Astrocyte (in vitro differentiated cells and primary cell): ENCODE measurements around the gene KCNK6. TPM values are rescaled to one million over a fixed set of nuclear protein-coding genes. Genes with fewer than 3 reads are reported as not detected.

ENCODE experiments used
- DNase-seq: peaks from one replicate; pipeline ENCODE4 v3.0.0-alpha.2; 2010; ENCODE audit warnings: low read depth
- FAIRE-seq: peaks from 2 replicates; lab custom pipeline; 2011; peaks lifted over from hg19 to GRCh38; lab: Jason Lieb, UNC
- H2AFZ ChIP-seq: 2 replicates; pipeline ENCODE4 v1.6.0; 2012; ENCODE audit warnings: low read depth, low read length, inconsistent platforms
- H3K27ac ChIP-seq: 2 replicates; pipeline ENCODE4 v1.5.1; 2011; ENCODE audit warnings: low read depth, low read length, inconsistent platforms
- H3K27me3 ChIP-seq: 2 replicates; pipeline ENCODE4 v1.6.0; 2011; ENCODE audit warnings: low read length, inconsistent platforms; ENCODE audit not compliant: insufficient read depth
- H3K36me3 ChIP-seq: 2 replicates; pipeline ENCODE4 v1.5.1; 2011; ENCODE audit warnings: low read length, inconsistent platforms; ENCODE audit not compliant: insufficient read depth
- H3K4me1 ChIP-seq: 2 replicates; pipeline ENCODE4 v1.5.1; 2011; ENCODE audit warnings: low read length, inconsistent platforms; ENCODE audit not compliant: insufficient read depth
- H3K4me2 ChIP-seq: 2 replicates; pipeline ENCODE4 v1.6.0; 2012; ENCODE audit warnings: low read length, inconsistent platforms
- H3K4me3 ChIP-seq: 2 replicates; pipeline ENCODE4 v1.5.1; 2011; ENCODE audit warnings: low read depth, mild to moderate bottlenecking, low read length, inconsistent platforms; ENCODE audit not compliant: insufficient read depth
- H3K79me2 ChIP-seq: 2 replicates; pipeline ENCODE4 v1.6.0; 2012; ENCODE audit warnings: mild to moderate bottlenecking, low read length, inconsistent platforms; ENCODE audit not compliant: insufficient read depth
- H3K9ac ChIP-seq: 2 replicates; pipeline ENCODE4 v1.6.0; 2012; ENCODE audit warnings: mild to moderate bottlenecking, low read length, inconsistent platforms
- H3K9me3 ChIP-seq: 2 replicates; pipeline ENCODE4 v1.5.1; 2012; ENCODE audit warnings: low read depth, mild to moderate bottlenecking, low read length, inconsistent platforms; ENCODE audit not compliant: insufficient read depth
- H4K20me1 ChIP-seq: 2 replicates; pipeline ENCODE4 v1.6.0; 2012; ENCODE audit warnings: low read length, inconsistent platforms; ENCODE audit not compliant: insufficient read depth
- H3K27ac Mint-ChIP-seq: one replicate; pipeline ENCODE4 v1.8.0; 2021; ENCODE audit warnings: mild to moderate bottlenecking, mixed read lengths; ENCODE audit not compliant: unreplicated experiment
- H3K27me3 Mint-ChIP-seq: one replicate; pipeline ENCODE4 v1.8.0; 2021; ENCODE audit warnings: low read depth, mixed read lengths; ENCODE audit not compliant: unreplicated experiment
- H3K36me3 Mint-ChIP-seq: one replicate; pipeline ENCODE4 v1.8.0; 2021; ENCODE audit warnings: low read depth, mixed read lengths; ENCODE audit not compliant: unreplicated experiment
- H3K4me1 Mint-ChIP-seq: one replicate; pipeline ENCODE4 v1.8.0; 2021; ENCODE audit warnings: low read depth, mixed read lengths; ENCODE audit not compliant: unreplicated experiment
- H3K4me3 Mint-ChIP-seq: one replicate; pipeline ENCODE4 v1.8.0; 2021; ENCODE audit warnings: mild to moderate bottlenecking, moderate library complexity, mixed read lengths; ENCODE audit not compliant: unreplicated experiment
- H3K9me3 Mint-ChIP-seq: one replicate; pipeline ENCODE4 v1.8.0; 2021; ENCODE audit warnings: mild to moderate bottlenecking, mixed read lengths; ENCODE audit not compliant: unreplicated experiment
- EZH2 ChIP-seq: IDR thresholded peaks from 2 replicates; pipeline ENCODE4 v1.6.1; 2012; ENCODE audit warnings: mild to moderate bottlenecking, low read length, inconsistent platforms; ENCODE audit not compliant: insufficient read depth
- total RNA-seq: library from RNA; stranded (reverse); gene quantifications from 2 replicates; pipeline ENCODE4 v1.2.1, GENCODE V29; 2021
- TF ChIP-seq, protein P1 (sequence below): IDR thresholded peaks from 2 replicates; pipeline ENCODE4 v1.5.1; 2011; ENCODE audit warnings: low read depth, mild to moderate bottlenecking, inconsistent platforms, low read length, moderate library complexity; ENCODE audit not compliant: insufficient read depth

KCNK6 gene
- total RNA-seq, 1 donor from 2014 or later = 8.6 TPM

GRCh38 chr19:38333245-38333644, 13.6 kb downstream of the KCNK6 start:
- no peak overlapping the region for H3K4me3 Mint-ChIP-seq
- Histone ChIP-seq H3K27ac (no peak overlapping the region), H2AFZ (no peak overlapping the region), H3K36me3 (no peaks in the 10 kb centered on the region), H3K4me1 (peaks cover 4% of the 10 kb centered on the region), H3K9me3 (no peaks in the 10 kb centered on the region), H4K20me1 (no peaks in the 10 kb centered on the region), H3K4me2 (no peak overlapping the region), H3K9ac (no peak overlapping the region), H3K27me3 (no peaks in the 10 kb centered on the region), H3K4me3 (no peak overlapping the region), H3K79me2 (no peaks in the 10 kb centered on the region)
- H3K4me1 Mint-ChIP-seq = no peaks in the 10 kb centered on the region
- H3K27ac Mint-ChIP-seq = no peak overlapping the region
- H3K36me3 Mint-ChIP-seq = peaks cover 3% of the 10 kb centered on the region
- H3K9me3 Mint-ChIP-seq = no peaks in the 10 kb centered on the region
- DNase-seq = no peak
- H3K27me3 Mint-ChIP-seq = peaks cover 2% of the 10 kb centered on the region
- no peak for FAIRE-seq
- TF ChIP-seq, protein P1, sequence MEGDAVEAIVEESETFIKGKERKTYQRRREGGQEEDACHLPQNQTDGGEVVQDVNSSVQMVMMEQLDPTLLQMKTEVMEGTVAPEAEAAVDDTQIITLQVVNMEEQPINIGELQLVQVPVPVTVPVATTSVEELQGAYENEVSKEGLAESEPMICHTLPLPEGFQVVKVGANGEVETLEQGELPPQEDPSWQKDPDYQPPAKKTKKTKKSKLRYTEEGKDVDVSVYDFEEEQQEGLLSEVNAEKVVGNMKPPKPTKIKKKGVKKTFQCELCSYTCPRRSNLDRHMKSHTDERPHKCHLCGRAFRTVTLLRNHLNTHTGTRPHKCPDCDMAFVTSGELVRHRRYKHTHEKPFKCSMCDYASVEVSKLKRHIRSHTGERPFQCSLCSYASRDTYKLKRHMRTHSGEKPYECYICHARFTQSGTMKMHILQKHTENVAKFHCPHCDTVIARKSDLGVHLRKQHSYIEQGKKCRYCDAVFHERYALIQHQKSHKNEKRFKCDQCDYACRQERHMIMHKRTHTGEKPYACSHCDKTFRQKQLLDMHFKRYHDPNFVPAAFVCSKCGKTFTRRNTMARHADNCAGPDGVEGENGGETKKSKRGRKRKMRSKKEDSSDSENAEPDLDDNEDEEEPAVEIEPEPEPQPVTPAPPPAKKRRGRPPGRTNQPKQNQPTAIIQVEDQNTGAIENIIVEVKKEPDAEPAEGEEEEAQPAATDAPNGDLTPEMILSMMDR = no peak
- no peak for TF ChIP-seq EZH2

GRCh38 chr19:38335949-38336637, 16.4 kb downstream of the KCNK6 start:
- Mint-ChIP-seq H3K27me3 (no peaks in the 10 kb centered on the region), H3K36me3 (peaks cover 5% of the 10 kb centered on the region), H3K9me3 (no peaks in the 10 kb centered on the region), H3K4me1 (peaks cover 4% of the 10 kb centered on the region), H3K4me3 (peak overlapping the region; percentile 88), H3K27ac (peak overlapping the region; percentile 89)
- FAIRE-seq = no peak
- DNase-seq = peak; percentile 87
- H3K27me3 ChIP-seq = no peaks in the 10 kb centered on the region
- peak overlapping the region; percentile 82 for H3K9ac ChIP-seq
- H4K20me1 ChIP-seq = no peaks in the 10 kb centered on the region
- no peaks in the 10 kb centered on the region for H3K9me3 ChIP-seq
- H3K27ac ChIP-seq = peak overlapping the region; percentile 54
- peaks cover 4% of the 10 kb centered on the region for H3K4me1 ChIP-seq
- H3K4me2 ChIP-seq = peak overlapping the region; percentile 100
- H3K36me3 ChIP-seq = no peaks in the 10 kb centered on the region
- no peak for TF ChIP-seq EZH2
- TF ChIP-seq, protein P1 = no peak
- peak overlapping the region; percentile 83 for H3K4me3 ChIP-seq
- H3K79me2 ChIP-seq = no peaks in the 10 kb centered on the region
- H2AFZ ChIP-seq = peak overlapping the region; percentile 99
